Neuronal stem cell (in vitro differentiated cells): Measurements from ENCODE around the gene ZNFX1.

Experiments used
- DNase-seq: peaks from one replicate; pipeline ENCODE4 v3.0.0-alpha.2; 2013; ENCODE audit warnings: low spot score
- H2AFZ ChIP-seq: one replicate; pipeline ENCODE4 v1.6.1; 2013; ENCODE audit warnings: mild to moderate bottlenecking, low read length, inconsistent platforms
- H2AK5ac ChIP-seq: 2 replicates; pipeline ENCODE4 v1.6.1; 2013; ENCODE audit warnings: low read depth, mild to moderate bottlenecking, inconsistent platforms, low read length, moderate library complexity, mixed read lengths
- H2BK120ac ChIP-seq: 2 replicates; pipeline ENCODE4 v1.6.1; 2013; ENCODE audit warnings: low read depth, mild to moderate bottlenecking, inconsistent platforms, low read length, moderate library complexity, mixed read lengths
- H2BK12ac ChIP-seq: one replicate; pipeline ENCODE4 v1.6.1; 2013; ENCODE audit warnings: low read length, inconsistent platforms
- H2BK15ac ChIP-seq: 2 replicates; pipeline ENCODE4 v1.6.1; 2013; ENCODE audit warnings: mild to moderate bottlenecking, low read length, inconsistent platforms, mixed read lengths
- H2BK5ac ChIP-seq: one replicate; pipeline ENCODE4 v1.6.1; 2013; ENCODE audit warnings: inconsistent platforms, mild to moderate bottlenecking, low read length, moderate library complexity
- H3K14ac ChIP-seq: one replicate; pipeline ENCODE4 v1.6.1; 2013; ENCODE audit warnings: low read length, inconsistent platforms
- H3K18ac ChIP-seq: 2 replicates; pipeline ENCODE4 v1.6.1; 2013; ENCODE audit warnings: low read length, inconsistent platforms
- H3K23ac ChIP-seq: 2 replicates; pipeline ENCODE4 v1.6.1; 2013; ENCODE audit warnings: low read depth, mild to moderate bottlenecking, mixed read lengths, low read length, inconsistent platforms; ENCODE audit not compliant: poor library complexity
- H3K27ac ChIP-seq: replicated peaks from 3 replicates; pipeline ENCODE4 v1.5.1; 2013; ENCODE audit warnings: low read length, inconsistent platforms
- H3K27me3 ChIP-seq, 3 experiments: 2 replicates each; pipeline ENCODE4 v1.6.1; 2013; ENCODE audit warnings: low read length in 3 of 3, mild to moderate bottlenecking in 2 of 3, inconsistent platforms in 1 of 3, low read depth in 1 of 3, mixed read lengths in 1 of 3, moderate library complexity in 1 of 3; ENCODE audit not compliant: control insufficient read depth in 3 of 3, insufficient read depth in 3 of 3
- H3K36me3 ChIP-seq, 2 donors: replicated peaks in 1 of 2; 2 replicates each; pipeline ENCODE4 v1.6.1; 2013; ENCODE audit warnings: low read length in 2 of 2; ENCODE audit not compliant: control insufficient read depth in 2 of 2, insufficient read depth in 2 of 2
- H3K4ac ChIP-seq: 2 replicates; pipeline ENCODE4 v1.6.1; 2013; ENCODE audit warnings: inconsistent platforms, mild to moderate bottlenecking, low read length, moderate library complexity
- H3K4me1 ChIP-seq, 2 donors: 1 replicate in 1 of 2; 2 replicates in 1 of 2; pipeline ENCODE4 v1.6.1; 2013; ENCODE audit warnings: low read length in 2 of 2, low read depth in 1 of 2; ENCODE audit not compliant: control insufficient read depth in 2 of 2, insufficient read depth in 1 of 2
- H3K4me2 ChIP-seq: one replicate; pipeline ENCODE4 v1.6.1; 2013; ENCODE audit warnings: mild to moderate bottlenecking, low read length, inconsistent platforms; ENCODE audit not compliant: insufficient read depth, poor library complexity, severe bottlenecking
- H3K4me3 ChIP-seq, 2 donors: 2 replicates each; pipeline ENCODE4 v1.5.1; 2013; ENCODE audit warnings: low read length in 2 of 2, mild to moderate bottlenecking in 2 of 2, inconsistent platforms in 1 of 2, moderate library complexity in 1 of 2
- H3K79me1 ChIP-seq: one replicate; pipeline ENCODE4 v1.6.1; 2013; ENCODE audit warnings: low read depth, mild to moderate bottlenecking, inconsistent platforms, low read length, moderate library complexity
- H3K9ac ChIP-seq: one replicate; pipeline ENCODE4 v1.6.1; 2013; ENCODE audit warnings: mild to moderate bottlenecking, low read depth, low read length, inconsistent platforms; ENCODE audit not compliant: poor library complexity
- H3K9me3 ChIP-seq, 2 donors: replicated peaks in 1 of 2; 2 replicates each; pipeline versions ENCODE3 to v1.6.1; 2013; ENCODE audit warnings: low read length in 2 of 2, mild to moderate bottlenecking in 2 of 2, inconsistent platforms in 1 of 2, low read depth in 1 of 2, mixed read lengths in 1 of 2, moderate library complexity in 1 of 2; ENCODE audit not compliant: control insufficient read depth in 2 of 2, insufficient read depth in 1 of 2
- H4K8ac ChIP-seq: one replicate; pipeline ENCODE4 v1.6.1; 2013; ENCODE audit warnings: low read depth, mild to moderate bottlenecking, inconsistent platforms, low read length, moderate library complexity
- H4K91ac ChIP-seq: one replicate; pipeline ENCODE4 v1.6.1; 2013; ENCODE audit warnings: low read length, low read depth, mild to moderate bottlenecking, inconsistent platforms; ENCODE audit not compliant: poor library complexity
- WGBS, 2 donors: extraction: QIAGEN DNeasy Blood & Tissue Kit; methylation state at CpG; one replicate each; pipeline ENCODE4 v1.1.7; 2013; ENCODE audit warnings: missing lambda C conversion rate in 2 of 2, mixed read lengths in 1 of 2; ENCODE audit not compliant: insufficient read length in 2 of 2, insufficient replicate concordance in 1 of 2; ENCODE audit errors: extremely low coverage in 2 of 2; 5-methylcytosine and 5-hydroxymethylcytosine counted together

Gene ZNFX1

GRCh38 chr20:49282584-49283171, 4.8 kb upstream of the ZNFX1 start:
- no peak overlapping the region for H2BK5ac ChIP-seq
- H3K79me1 ChIP-seq, result peaks cover 7% of the 10 kb centered on the region
- no peak overlapping the region for H3K4ac ChIP-seq
- peaks cover 66 to 87% of the 10 kb centered on the region in 2 donors for H3K9me3 ChIP-seq
- H3K4me3 ChIP-seq, result peak overlapping the region in 1 of 2 donors; percentile 7
- DNase-seq, result no peak
- H3K14ac ChIP-seq, result no peak overlapping the region
- H2AFZ ChIP-seq, result no peak overlapping the region
- H3K23ac ChIP-seq, result peak overlapping the region; percentile 22
- no peak overlapping the region for H2BK15ac ChIP-seq
- H2AK5ac ChIP-seq, result no peak overlapping the region
- H2BK120ac ChIP-seq, result no peak overlapping the region
- H2BK12ac ChIP-seq, result no peak overlapping the region
- no peak overlapping the region for H3K9ac ChIP-seq
- H3K36me3 ChIP-seq, result peaks cover 75 to 89% of the 10 kb centered on the region in 2 donors
- H4K8ac ChIP-seq, result no peak overlapping the region
- WGBS, 2 donors, result no CpG with 5 or more reads among the region's 20 CpGs
- H3K27ac ChIP-seq, result no peak overlapping the region
- peaks cover 0 to 7% of the 10 kb centered on the region in 2 donors for H3K4me1 ChIP-seq
- H3K4me2 ChIP-seq, result peak overlapping the region; percentile 32
- no peaks in the 10 kb centered on the region for H3K27me3 ChIP-seq
- H4K91ac ChIP-seq, result no peak overlapping the region
- H3K18ac ChIP-seq, result no peak overlapping the region

- H3K9ac ChIP-seq, result no peak overlapping the region
- no peak overlapping the region for H2BK12ac ChIP-seq
- H3K79me1 ChIP-seq, result peaks cover 11% of the 10 kb centered on the region
- H3K9me3 ChIP-seq, result peaks cover 64 to 81% of the 10 kb centered on the region in 2 donors
- DNase-seq, result no peak
- H4K8ac ChIP-seq, result no peak overlapping the region
- no peak overlapping the region for H3K23ac ChIP-seq
- no peak overlapping the region for H2BK15ac ChIP-seq
- no peak overlapping the region for H3K18ac ChIP-seq
- H3K36me3 ChIP-seq, result peaks cover 69 to 82% of the 10 kb centered on the region in 2 donors
- H3K4me1 ChIP-seq, result peaks cover 0 to 7% of the 10 kb centered on the region in 2 donors
- H2BK5ac ChIP-seq, result no peak overlapping the region
- no CpG with 5 or more reads among the region's 9 CpGs for WGBS, 2 donors
- no peak overlapping the region for H3K4ac ChIP-seq
- H4K91ac ChIP-seq, result no peak overlapping the region
- H3K4me3 ChIP-seq, result peak overlapping the region in 1 of 2 donors; percentile 6
- H2BK120ac ChIP-seq, result no peak overlapping the region
- no peak overlapping the region for H2AFZ ChIP-seq
- H3K27ac ChIP-seq, result no peak overlapping the region
- H3K27me3 ChIP-seq, result no peaks in the 10 kb centered on the region
- no peak overlapping the region for H2AK5ac ChIP-seq
- H3K14ac ChIP-seq, result no peak overlapping the region
- no peak overlapping the region for H3K4me2 ChIP-seq
Measured at GRCh38 chr20:49281913-49282467, 4.1 kb upstream of the ZNFX1 start.

GRCh38 chr20:49281059-49281912, 3.4 kb upstream of the ZNFX1 start:
- Histone ChIP-seq H3K23ac (no peak overlapping the region), H2BK12ac (no peak overlapping the region), H3K36me3 (peaks cover 62 to 81% of the 10 kb centered on the region in 2 donors), H3K4me3 (peak overlapping the region; percentile 53 to 76), H3K9me3 (peaks cover 57 to 78% of the 10 kb centered on the region in 2 donors), H3K18ac (no peak overlapping the region), H2AFZ (no peak overlapping the region), H3K27ac (no peak overlapping the region), H3K4ac (no peak overlapping the region), H4K91ac (no peak overlapping the region), H2BK120ac (no peak overlapping the region), H2BK5ac (no peak overlapping the region), H3K9ac (no peak overlapping the region), H2AK5ac (no peak overlapping the region), H3K4me2 (peak overlapping the region; percentile 34), H3K79me1 (peaks cover 11% of the 10 kb centered on the region), H2BK15ac (no peak overlapping the region), H3K4me1 (peaks cover 0 to 7% of the 10 kb centered on the region in 2 donors), H3K14ac (no peak overlapping the region), H4K8ac (no peak overlapping the region), H3K27me3 (no peaks in the 10 kb centered on the region)
- WGBS, 2 donors, result no CpG with 5 or more reads among the region's 13 CpGs
- DNase-seq, result no peak
